8988T (cell line): ENCODE measurements around the gene NUCB1.

Experiments used
- DNase-seq: peaks from one replicate; pipeline ENCODE4 v3.0.0; 2011

Gene NUCB1

DNA sequence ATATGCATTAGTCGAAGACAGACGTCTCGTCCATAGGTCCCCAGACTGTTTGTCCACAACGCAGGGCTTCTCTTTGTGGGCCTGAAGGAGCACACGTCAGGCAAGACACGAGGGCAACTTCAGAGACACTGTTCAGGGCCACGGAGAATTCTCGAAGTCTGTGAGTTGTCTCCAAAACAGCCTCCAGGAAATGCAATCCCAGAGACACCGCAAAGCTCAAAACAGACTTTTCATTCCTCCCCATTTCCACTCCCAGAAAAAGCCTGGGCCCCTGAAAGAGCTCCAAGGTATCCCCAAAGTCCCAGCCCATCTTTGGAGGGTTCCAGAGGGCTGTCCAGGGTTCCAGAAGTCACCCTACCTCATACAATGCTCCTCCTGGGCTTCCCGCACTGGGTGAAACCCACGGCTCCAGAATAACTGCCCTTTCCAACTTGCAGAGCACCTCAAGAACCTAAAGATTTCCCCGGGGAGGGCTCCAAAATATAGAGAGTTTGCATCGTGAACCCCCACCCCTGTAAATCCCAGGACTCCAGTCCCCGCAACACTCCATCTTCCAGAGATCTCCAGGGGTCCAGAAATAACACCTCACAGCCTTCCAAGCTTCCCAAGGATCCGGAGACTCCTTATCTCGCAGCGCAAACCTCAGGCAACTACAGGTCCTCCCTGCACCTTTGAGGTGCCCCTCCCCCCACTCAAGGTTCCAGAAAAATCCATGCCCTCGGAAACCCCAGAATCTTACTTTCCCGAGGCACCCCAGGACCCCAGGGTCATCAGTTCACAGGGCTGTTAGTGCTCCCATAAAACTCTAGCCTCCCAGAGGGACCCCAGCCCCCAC lies 64.3 kb downstream of the NUCB1 start:
- no peak for DNase-seq

GRCh38 chr19:48965040-48965805 lies 65.1 kb downstream of the NUCB1 start, which contains the start of gene FTL:
FTL (plus strand) TSS chr19:48965309; CDS start chr19:48965508, 199 bp downstream.
- DNase-seq: peak; percentile 92

DNA sequence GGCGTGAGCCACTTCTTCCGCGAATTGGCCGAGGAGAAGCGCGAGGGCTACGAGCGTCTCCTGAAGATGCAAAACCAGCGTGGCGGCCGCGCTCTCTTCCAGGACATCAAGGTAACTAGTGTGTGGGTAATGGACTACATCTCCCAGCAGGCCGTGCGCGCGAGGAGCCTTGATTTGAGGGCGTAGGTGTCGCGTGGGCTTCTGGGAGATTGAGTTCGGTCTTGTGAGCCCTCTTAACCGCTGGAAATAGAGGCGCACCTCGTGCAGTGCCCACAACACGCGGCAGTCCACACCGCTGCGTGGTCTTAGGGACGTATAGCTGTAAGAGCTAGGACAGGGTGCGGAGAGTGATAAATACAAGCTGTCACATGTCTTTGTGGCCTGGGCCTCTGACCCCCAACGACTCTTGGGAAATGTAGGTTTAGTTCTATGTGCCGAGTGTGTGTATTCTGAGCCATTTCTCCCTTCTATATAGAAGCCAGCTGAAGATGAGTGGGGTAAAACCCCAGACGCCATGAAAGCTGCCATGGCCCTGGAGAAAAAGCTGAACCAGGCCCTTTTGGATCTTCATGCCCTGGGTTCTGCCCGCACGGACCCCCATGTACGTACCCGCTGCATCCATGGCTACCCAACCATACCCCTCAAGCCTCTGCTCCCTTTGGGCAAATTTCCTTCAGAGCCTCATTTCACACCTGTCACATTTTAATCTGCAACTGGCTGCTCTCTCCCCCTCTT lies 65.9 kb downstream of the NUCB1 start:
- DNase-seq: no peak

- DNase-seq: no peak
Measured at GRCh38 chr19:48966541-48967345, 66.6 kb downstream of the NUCB1 start.

DNA sequence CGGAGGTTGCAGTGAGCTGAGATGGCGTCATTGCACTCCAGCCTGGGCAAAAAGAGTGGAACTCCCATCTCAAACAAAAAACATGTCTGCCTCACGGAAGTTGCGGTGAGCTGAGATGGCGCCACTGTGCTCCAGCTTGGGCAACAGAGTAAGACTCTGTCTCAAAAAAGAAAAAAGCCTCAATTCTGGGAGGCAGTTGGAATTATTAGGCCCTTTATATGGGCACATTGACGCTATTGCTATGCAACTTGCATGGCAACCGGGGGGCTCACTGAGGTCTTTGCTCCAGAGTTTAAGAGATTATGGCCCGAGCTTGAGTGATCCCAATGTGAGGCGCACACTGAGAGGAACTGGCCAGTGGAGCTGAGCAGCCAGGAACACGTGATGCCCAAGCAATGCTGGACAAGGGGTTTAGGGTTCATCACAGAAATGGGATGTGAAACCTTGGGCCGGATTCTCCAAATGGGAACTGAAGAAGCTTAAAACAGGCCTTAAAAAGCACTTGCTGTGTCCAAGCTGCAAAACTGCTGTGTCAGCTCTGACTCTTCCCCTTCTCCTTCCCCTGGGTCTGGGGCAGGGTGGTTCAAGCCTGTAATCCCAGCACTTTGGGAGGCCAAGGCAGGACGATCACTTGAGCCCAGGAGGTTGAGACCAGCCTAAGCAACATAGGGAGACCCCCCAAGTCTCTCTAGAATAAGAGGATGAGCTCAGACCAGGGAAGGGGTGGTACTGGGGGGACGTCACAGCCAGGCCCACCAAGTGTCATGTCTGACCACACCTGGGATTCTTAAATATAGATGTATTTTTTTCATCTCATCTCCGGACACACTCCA lies 67.5 kb downstream of the NUCB1 start:
- DNase-seq: no peak

DNA sequence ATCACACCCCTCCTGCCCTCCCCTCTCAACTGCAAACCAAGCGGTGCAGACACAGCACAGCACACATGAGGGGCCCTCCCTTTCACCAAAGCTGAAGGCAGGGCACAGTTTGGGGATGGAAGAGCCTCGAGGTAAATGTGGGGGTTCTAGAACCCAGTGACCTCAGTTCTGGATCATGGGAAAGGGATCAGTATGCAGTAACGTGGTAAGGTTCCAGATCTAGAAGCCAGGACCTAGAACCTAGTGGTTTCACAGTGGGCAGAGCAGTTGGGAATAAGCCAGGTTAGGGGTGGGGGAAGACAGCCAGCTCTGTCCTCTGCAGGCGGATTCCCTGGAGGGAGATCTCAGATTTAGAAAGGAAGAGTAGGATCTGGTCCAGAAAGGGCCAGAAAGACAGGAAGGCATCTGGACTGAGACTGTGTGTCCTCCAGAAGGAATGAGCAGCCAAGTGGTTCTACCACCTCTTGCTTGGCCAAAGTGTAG lies 68.1 kb downstream of the NUCB1 start:
- DNase-seq: no peak

DNA sequence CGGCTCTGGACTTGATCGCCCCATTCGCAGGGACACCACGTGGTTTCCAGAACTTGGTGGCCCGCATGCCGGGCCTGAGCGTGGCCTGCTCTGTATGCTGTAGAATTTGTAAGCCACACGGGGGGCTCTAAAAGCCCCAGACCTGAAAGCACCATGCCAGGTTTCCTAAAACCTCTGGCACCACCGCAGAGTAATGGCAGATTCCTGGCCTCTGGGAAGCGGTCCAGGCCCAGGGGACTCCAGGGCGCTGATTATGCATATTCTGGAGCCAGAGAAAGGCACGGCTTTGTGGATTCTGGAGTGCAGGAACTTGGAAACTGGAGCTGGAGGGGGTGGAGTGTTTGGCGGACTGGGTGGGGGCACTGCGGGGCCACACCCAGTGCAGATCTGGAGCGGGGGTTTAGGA lies 68.7 kb downstream of the NUCB1 start:
- no peak for DNase-seq

DNA sequence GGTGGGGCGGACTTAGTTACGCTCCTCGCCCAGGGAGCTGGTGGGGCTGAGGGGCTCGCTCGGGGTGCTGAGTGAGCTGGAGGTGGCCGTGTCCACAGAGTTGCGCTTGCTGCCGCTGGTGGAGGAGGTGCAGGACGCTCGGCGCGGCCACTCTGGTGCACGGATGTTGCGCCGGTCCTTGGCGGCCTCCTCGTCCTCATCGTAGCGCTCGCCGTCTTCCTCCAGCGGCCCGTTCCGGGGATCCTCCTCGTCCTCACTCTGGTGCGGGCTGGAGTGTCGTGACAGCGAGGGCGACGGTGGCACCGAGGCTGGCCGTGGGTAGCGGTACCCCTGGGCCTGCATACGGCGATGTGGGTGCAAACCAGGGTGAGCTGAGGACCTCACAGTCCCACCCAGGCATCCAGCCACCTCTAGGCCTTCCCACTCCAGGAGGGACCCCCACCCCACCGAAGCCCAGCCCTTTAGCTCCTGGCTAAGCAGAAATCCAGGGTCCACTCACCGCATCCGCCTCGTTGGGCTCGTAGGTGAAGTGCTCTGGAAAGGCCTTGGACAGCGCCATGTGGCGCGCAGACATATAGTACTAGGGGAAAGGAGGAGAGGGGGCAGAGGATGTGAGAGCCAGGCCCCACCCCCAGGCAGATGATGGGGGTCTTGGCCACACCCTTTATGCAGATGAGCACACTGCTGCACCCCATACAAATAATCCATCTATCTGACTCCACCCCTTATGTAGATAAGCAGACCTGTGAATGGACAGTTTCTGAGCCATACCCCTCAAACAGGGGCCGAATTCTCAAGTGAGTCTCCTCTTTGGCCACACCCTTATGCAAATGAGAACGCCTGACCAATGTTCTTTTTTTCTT lies 69.4 kb downstream of the NUCB1 start:
- DNase-seq: no peak

GRCh38 chr19:48970139-48970766 lies 70.1 kb downstream of the NUCB1 start:
- DNase-seq: no peak

DNA sequence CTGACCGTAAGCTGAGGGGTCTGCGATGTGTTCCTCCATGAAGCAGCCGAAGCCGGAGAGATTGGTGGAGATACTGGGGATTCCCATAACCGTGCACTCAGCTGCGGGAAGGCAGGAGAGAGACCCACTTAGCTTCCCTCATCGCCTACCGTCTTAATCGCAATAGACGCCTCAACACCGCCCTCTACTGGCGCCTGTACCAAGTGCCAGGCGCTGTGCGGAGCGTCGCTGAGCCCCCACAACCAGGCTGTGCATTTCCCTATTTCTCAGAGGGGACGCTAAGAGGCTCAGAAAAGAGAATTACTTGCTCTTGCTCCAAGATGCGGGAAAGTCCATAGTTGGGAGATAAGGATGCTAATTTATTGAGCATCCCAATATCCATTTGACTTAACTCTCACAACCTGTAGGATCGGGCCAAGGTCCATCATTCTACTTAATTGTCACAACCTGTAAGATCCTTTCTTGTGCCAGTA lies 70.8 kb downstream of the NUCB1 start:
- DNase-seq: no peak
